HG02885 (cell line): ENCODE data around the gene MAEA.
A peak's percentile ranks its signal among the peaks of the same experiment; 100 is the strongest.

Source experiments
- ATAC-seq: cut with Tn5 transposase; IDR thresholded peaks from one replicate; pipeline ENCODE4 v1.9.1; 2021; ENCODE audit warnings: mild to moderate bottlenecking; ENCODE audit not compliant: unreplicated experiment, poor library complexity

The MAEA gene

DNA sequence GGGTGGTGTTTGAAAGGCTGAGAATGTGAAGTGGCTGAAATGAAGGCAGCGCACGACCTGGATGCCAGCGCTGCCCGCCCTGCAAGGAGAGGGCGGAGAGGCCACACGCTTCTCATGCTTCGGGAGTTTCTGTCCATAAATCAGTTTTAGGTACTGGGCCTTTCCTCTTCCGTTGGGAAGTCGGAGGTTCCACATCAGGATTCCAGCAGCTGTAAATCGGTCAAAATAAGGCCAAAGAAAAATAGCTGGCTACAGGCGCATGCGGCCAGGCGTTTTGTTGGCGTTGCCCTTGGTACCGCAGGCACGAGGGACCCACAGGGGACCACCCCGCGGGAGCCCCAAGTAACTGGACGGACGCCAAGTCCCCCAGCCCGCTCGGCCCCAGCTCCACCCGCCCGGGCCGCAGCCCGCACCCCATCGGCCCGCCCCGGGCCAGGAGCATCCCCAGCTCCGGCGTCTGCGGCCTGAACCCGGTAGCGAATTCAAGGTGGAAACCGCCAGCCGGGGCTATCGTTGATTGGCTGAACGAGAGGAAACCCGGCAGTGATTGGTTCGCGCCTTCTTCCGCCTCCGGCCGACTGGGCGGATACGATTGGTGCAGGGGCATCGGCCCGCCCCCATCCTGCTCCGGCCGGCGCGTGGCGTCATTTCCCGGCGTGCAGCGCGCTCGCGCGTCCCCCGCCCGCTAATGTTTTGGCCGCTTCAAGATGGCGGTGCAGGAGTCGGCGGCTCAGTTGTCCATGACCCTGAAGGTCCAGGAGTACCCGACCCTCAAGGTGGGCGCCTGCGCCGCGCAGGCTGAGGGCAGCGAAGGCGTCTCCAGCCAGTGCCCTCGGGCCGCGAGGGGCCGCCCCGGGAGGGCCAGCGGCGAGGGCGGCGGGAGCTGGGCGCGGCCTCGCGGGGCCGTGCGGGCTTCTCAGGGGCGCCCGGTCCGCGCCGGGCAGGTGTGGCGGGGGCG, at the start of gene MAEA:
TSS of gene MAEA (plus strand) at position 685 of the 958 bp plus-strand sequence. CDS start at position 708, 23 bp downstream.
- peak; percentile 96 for ATAC-seq

DNA sequence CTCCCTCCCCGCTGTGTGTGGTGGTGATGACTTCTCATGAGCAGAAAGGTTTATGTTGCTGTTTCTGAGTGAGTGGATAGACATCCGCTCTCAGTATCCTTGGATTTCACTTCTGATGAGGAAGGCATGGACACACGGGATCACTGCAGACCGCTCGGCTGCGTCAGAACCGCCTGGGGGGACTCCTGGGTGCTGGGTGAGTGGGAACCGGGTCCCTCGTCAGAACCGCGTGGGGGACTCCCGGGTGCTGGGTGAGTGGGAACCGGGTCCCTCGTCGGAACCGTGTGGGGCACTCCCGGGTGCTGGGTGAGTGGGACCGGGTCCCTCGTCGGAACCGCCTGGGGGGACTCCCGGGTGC, 49.8 kb upstream of the MAEA start:
- no peak for ATAC-seq

DNA sequence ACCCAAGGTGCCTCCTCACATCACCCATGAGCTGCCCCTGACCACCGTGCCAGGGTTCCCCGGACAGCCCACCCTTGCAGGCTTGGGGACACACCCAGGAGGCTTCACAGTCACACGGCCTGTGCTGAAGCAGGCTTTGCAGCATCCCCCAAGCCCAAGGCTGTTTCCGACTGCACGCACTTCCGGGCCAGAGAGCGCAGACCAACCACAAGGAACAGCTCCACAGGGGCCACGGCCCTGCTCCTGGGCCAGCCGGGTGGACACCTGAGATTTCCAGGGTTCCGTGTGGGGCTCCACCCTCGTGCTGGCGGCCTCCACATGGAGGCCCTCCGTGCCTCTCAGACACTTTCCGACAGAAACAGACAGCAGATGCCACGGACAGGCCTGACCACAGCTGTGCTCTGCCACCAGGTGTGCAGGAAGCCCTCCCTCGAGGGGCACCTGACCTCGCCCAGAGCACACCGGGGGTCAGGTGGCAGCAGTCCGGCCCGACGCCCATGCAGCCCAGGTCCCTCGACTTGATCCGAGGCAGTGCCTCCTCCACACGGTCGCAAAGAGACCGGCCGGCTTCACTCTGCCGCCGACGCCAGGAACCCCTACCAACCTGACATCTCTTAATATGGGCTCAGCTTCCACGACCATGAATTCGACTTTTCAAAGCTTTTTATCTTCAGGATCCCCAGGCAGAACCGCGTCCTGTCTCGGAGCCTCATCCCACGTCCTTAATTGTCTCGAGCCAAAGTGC, 48.8 kb upstream of the MAEA start:
- ATAC-seq, result no peak

DNA sequence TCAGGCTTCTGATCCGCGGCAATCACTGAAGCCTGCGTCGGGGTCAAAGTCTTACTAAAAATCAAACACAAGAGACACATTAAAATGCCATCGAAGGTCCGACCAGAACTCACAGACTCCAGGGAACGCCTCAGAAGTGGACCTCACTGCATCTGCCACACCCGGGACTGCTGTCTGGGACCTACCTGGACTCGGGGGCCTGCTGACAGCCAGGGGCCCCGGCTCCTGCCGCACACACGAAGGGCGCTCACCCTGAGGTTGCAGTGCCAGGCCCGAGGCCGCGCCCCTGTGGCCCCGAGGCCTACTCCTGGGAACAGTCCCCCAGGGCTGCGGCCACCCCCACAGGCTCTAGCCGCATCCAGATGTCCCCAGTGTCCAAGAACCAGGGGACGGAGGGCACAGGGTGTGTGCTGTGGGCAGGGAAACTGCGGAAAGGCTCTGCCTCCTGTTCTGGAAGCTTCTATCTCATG, 48.2 kb upstream of the MAEA start:
- ATAC-seq, result no peak

DNA sequence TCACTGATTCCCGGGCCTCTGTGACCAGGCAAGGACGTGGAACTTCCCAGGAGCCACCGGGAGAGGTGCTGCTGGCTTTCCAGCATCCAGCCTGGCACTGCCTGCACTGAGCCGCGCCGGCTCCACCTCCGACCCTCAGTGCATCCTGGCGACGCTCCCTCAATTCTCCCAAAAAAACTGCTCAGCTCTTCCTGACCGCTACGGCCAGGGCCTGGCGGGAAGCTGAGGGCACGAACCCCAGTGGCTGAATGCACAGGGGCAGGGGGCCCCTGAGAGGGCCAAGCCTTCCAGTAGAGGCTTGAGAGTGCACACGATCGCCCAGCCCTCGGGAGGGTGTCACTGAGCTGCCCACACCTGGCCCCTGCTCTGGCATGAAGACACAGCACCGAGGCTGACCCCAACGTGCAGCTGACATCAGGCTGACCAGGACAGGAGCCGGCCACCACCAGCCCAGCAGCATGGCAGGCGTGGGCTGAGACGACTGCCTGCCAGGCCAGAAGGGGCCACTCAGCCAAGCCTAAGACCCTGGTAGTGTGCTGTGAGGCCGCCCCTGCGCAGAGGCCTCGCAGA, 47.7 kb upstream of the MAEA start:
- ATAC-seq, result no peak

DNA sequence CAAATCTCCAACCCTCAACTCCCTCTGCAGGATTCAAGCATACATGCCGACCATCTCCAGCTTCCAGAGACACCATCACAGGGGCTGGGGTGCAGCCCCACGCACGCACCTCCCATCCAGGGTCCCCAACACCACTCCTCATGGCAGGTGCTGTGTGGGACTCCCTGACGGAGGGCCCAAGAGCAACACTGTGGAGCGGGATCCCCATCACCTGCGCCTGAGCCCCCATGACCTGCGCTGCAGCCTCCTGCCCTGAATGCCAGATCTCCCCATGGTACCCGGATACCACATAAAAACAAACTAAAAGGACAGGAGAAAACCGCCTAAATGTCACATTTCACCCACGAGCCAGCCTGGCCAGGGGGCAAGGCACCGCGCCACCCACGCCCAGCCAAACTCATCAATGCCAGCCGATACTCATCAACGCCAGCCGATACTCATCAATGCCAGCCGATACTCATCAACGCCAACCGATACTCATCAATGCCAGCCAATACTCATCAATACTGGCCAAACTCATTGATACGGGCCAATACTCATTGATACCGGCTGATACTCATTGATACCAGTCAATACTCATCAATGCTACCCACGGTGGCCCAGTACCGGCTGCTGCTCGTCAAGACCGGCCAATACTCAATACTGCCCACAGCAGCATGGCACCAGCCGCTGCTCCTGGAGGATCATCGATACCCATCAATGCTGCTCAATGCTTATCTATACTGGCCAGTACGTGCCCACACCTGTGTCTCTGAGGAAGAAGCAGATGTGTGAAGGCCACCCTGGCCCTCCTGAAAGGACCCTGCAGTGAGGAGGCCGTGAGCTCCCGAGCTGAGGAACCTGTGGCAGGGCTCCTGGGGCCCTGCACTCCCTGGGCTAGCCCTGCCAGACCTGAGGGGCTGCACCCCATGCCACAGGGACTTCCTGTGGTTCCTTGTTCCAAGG, 46.9 kb upstream of the MAEA start:
- no peak for ATAC-seq

DNA sequence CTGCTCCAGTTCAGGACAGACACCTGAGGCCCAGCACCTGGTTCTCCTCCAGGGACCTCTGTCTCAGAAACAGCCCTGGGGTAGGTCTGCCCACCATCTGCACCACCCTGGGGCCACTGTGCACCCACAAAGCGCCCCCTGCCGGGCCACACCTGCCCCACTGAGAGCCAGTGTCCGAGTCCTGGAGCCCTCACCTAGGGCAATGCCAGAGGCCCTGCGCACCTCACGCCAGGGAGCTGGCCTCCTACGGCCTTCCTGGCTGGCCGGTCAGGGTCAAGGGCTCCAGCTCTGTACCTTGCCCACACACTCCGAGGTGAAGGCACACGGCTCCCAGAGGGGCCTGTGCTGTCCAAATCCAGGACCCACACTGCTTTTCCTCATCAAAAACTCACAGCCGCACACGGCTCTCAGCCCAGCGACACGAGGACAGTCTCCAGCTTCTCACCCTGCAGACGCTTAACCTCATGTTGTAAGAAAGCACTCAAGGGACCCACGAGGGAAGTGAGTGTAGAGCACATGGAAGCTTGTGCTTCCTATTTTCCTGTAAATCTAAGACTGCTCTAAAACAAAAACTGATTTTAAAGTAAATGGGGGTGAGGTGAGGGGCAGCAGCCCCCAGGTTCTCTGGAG, 46.1 kb upstream of the MAEA start:
- ATAC-seq, result no peak

DNA sequence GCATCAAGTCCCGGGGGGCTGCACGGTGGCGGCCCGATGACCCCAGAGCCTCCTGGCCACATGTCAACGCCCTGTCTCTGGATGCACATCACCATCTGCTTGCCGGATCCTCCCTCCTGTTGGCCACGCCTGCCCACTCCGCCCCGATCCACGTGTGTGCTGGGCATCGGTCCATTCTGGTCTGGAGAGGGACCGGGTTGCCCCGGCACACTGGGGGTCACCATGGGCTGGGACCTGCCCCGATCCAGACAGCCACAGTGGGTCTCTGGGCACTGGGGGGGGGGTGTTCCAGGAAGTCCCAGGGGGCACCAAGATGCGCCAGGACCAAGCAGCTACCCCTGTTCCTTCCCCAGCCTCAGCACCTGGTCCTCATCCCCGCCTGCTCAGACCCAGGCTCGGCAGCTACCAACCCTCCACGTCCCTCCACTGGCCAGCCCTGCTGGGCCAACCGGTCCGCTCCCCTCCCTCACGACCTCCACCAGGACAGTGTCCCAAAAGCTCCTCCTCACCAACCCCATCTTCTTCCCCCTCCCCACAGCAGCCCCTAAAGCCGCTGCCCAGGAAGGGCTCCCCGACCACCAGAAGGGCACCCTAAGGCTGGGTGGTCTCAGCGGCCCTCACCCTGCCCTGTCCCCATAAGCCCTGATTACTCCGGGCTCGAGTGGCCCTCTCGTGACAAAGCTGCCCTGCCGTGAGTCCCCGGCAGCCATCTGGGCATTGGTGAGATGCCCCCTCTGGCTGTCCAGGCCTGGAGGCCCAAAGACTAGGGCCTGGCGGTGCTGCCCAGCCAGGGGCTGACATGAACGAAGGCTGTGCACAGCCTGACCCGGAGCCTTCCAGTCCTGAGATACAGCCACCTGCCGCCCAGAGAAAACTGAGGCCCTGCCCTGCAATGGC, 45.4 kb upstream of the MAEA start:
- ATAC-seq, result no peak

DNA sequence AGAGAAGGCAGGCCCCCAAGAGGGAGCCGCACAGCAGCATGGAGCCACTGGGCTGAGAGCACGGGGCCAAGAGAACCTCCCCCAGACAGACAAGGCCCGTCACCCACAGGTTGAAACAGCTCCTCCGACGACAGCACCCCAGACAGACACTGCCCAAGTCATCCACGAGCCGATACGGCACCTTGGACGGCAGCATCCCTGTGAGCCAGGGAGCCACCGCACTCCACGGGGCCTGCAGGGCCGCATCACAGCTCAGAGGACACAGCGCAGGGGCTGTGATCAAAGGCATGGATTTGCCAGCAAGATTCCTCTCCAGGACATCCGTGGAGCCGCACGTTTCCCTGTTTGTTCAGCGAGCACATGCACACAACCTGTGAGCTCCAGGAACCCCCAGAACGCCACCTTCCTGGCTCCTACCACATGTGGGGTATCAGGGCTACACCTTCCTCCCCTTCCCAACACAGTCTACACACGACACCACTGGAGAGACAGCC, 44.7 kb upstream of the MAEA start:
- ATAC-seq, result no peak

DNA sequence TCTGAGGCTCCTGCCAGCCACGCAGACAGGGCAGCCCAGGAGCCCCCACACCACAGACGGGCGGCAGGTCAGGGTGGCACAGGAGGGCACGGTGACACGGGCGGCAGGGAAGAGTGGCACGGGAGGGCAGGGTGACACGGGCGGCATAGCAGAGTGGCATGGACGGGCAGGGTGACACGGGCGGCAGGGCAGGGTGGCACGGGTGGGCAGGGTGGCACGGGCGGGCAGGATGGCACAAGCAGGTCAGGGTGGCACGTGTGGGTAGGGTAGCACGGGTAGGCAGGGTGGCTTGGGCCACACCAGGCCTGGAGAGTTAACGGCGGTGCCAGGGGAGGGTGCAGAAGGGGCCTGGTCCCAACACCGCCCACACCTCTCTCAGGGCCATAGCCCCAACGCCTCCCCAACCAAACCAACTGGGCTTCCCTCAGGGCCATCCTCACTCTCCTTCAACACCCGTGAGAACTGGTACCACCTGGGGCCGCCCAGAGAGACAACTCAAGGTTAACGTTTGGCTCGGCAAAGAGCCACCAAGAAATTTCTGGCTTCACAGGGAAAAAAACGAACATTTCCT, 44.1 kb upstream of the MAEA start:
- ATAC-seq, result no peak

DNA sequence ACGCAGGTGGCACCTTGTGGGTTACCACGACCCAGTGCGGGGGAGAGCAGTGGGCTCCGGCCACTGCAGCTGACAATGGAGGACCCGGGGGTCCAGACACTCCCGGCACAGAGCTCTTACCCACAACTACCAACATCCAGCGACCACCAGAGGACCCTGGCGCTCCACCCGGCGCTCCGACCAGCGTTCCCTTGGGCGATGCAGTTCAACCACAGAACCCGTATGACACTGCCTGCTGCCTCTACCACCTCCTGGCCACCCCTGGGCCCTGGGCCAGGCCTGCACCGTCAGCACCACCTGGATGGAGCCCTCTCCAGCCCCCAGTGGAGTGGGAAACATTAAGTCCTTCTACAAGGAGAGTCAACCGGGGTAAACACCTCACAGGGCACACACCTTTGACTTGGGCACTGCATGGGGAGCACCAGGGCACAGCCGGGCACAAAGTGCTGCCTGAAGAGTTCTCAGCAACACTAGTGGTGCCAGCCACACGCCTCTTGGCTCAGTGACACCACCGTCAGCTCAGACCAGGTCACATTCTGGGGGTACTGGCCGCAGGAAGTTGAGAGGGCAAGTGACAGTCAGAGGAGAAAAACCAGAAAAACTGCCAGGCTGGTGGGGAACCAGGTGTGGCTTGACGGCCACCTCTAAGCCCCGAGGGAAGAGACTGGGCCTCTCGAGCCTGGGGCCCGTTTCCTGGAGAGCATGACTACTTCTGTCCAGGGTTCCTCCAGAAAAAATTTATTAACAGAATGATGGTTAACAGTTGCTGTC, 43.4 kb upstream of the MAEA start:
- no peak for ATAC-seq

DNA sequence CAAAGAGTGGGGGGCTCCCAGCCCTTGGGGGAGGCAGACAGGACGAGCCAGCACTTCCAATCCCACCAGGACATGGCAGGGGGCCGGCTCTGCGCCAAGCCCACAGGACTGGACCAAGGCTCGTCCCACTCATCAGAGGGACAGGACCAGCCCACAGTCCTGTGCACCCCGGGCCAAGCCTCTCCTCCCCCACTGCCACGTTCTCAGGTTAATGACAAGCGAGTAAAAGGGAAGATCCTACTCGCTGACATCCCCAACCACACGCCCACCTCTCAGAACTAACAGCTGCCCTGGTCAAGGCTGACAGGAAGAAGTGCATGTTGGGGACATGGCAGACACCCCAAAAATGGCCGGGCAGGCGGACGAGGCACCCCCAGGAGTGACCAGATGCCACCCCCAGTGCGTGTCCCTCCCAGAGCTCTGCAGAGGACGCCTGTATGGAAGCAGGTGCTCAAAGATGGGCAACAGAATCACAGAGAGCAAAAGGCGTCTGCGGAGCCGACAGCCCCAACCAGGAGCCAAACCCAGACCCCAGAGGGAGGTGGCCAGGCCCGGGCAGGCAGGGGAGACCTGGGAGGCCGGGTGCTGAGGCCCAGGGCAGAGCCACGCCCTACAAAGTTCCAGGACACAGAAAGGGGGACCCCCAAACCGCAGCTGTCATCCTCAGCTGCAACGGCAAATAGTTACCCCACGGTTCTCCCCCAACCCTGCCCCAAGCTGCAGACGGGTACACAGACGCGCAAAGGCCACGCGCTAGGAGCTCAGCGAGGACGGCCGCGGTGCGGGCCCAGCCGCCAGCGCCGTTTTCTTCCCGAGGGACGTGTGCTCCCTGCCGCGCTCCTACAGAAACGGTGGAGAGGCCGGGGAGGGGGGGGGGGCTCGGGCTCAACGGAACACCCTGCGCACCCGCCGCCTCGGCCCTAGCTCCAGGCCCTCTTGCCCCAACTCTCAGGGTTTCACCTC, 42.5 kb upstream of the MAEA start:
- no peak for ATAC-seq

DNA sequence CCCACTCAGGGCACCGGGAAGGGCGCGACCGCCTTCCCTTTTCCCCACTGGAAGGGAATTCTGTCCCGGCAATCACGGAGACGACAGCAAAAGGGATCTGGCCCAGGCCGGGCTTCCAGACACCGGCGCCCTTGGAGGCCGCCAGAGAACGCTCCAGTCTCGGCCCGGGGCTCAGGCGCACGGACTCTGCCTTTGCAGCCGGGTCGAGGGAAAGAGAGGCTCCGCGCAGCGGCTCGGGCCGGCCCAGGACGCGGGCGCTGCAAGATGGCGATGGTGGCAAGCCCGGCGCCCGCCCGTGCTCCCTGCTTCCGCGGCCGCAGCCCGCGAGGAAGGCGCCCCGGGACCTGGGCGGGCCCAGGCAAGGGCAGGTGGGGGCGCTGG, 41.8 kb upstream of the MAEA start:
- no peak for ATAC-seq

DNA sequence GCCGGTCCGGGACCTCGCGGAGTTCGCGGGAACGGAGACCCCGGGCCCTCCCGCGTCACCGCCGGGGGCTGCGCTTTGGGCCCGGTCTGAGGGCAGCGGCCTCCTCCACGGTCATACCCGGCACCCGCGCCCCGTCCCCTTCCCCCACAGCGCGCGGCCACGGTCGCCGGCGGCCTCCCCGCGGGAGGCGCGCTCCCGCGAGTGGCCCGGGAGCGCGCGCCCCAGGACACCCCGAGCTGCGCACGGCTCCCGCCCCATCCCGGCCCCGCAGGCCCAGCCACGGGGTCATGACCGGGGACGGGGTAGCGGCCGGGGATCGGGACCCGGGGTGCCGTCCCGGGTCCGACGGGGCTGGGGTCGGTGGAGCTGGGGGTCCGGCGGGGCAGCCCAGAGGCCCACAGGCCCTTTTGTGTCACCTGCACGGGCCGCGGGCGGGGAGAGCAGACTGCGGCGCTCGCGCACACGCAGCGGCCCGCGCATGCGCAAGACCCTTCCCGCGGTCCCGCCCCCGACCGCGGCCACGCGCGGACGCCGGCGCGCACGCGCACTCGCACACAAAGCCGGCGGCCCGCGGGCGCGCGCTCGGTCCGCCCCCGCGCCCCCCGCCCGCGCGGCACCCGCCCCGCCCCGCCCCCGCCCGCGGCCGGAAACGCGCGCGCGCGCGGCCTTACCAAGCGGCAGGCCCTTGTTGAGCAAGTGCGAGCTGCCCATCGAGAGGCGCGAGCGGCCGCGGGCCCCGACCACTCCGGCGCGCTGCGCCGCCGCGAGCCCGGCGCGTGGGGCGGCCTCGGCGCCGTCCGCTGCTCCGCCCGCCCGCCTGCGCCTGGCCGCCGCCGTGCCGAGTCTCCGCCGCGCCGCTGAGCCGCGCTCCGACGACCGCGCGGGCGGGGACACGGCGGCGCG, 41.2 kb upstream of the MAEA start, which contains the start of gene CTBP1:
TSS of gene CTBP1 (minus strand) at position 886 of the 903 bp plus-strand sequence. CDS start 7,799 bp downstream, outside the sequence.
- ATAC-seq, result peak; percentile 57

DNA sequence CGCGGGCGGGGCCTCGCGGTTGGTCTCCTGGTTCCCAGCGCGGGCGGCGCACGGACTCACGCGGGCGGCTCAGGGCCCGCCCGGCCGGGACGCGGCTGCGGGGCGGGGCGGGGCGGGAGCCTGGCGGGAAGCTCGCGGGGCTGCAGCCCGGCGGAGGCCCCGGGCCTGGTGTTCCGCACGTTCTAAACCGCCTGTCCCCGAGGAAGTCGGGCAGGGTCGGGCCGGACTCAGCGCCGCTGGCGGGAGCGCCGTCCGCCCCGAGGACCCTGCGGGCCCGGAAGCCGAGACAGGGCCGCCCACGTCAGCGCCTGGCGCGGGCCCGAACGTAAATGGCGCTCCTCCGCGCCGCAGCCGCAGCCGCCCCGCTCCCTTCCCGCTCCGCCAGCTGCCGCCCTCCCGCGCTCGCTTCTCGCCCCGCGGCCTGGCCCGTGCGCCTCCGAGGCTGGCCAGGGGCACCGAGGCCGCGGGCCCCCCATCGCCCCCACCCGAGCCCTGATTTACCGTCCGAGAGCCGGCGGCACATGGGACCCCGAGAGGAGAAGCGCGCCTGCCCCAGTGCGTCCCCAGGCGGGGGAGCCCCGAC, 40.5 kb upstream of the MAEA start:
- ATAC-seq, result peak; percentile 58
